Measurements from ENCODE around the gene FAM20C. TPM values are rescaled to one million over a fixed set of nuclear protein-coding genes. Genes with fewer than 3 reads are reported as not detected.

FAM20C gene
- total RNA-seq, 2 experiments from 2014 or later: 1.3 to 1.7 TPM

DNA sequence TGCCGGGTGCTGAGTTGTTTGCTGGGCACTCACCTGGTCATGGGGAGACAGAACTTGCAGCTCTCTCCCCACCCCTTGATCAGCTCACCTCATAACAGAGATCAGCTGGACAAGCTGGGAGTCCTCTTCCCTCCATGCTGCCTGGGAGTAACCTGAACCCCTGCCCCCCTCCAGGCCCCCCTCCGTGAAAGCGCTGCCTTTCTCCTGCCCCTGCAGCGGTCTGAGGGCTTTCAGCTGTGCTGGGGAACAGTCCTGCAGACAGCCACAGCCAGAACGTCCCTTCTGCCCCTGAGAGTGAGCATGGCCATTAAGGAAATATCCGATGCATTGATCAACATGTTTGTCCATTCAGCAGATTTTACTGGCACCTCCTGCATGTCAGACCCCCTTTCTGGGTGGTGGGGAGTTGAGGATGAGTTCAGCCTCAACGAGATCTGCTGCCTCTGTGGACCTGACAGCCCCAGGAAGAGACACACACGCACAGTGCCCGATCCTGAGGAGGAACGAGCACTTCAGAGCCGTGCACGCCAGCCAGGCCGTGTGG, 4.5 kb downstream of the FAM20C start:
- no peak for TF ChIP-seq CTCF (IDR thresholded peaks at IDR 0.05)
- ATAC-seq (ENCODE audit: poor library complexity) (no peak), DNase-seq (no peak)
- intact Hi-C loops (cut with DNase I, micrococcal nuclease): no loop called here
- H3K27me3 ChIP-seq (ENCODE audit: control insufficient read depth in 1 of 2, insufficient read depth in 2 of 2, low read length in 2 of 2): peaks cover 15 to 17% of the 10 kb centered on the region in 2 experiments
- H3K36me3 ChIP-seq (ENCODE audit: insufficient read depth, low read length): no peaks in the 10 kb centered on the region
- no peak overlapping the region for H3K4me3 ChIP-seq (ENCODE audit: low read length)
- H3K9me3 Mint-ChIP-seq: no peaks in the 10 kb centered on the region
- H3K27me3 Mint-ChIP-seq: peaks cover 33% of the 10 kb centered on the region
- ChIA-PET POLR2A (no interaction called here), CTCF (no interaction called here)
- H3K4me1 ChIP-seq (ENCODE audit: insufficient read depth, low read length): peaks cover 5% of the 10 kb centered on the region
- H3K4me3 Mint-ChIP-seq: no peak overlapping the region
- H3K4me1 Mint-ChIP-seq (ENCODE audit: low read depth): no peaks in the 10 kb centered on the region
- H3K27ac ChIP-seq (ENCODE audit: low read depth in 1 of 2, low read length in 2 of 2): no peak overlapping the region
- H3K27ac Mint-ChIP-seq: no peak overlapping the region
- peaks cover 0 to 8% of the 10 kb centered on the region in 2 experiments for H3K9me3 ChIP-seq (ENCODE audit: control insufficient read depth in 1 of 2, insufficient read depth in 1 of 2, low read length in 2 of 2)
- no peaks in the 10 kb centered on the region for H3K36me3 Mint-ChIP-seq (ENCODE audit: low read depth)

DNA sequence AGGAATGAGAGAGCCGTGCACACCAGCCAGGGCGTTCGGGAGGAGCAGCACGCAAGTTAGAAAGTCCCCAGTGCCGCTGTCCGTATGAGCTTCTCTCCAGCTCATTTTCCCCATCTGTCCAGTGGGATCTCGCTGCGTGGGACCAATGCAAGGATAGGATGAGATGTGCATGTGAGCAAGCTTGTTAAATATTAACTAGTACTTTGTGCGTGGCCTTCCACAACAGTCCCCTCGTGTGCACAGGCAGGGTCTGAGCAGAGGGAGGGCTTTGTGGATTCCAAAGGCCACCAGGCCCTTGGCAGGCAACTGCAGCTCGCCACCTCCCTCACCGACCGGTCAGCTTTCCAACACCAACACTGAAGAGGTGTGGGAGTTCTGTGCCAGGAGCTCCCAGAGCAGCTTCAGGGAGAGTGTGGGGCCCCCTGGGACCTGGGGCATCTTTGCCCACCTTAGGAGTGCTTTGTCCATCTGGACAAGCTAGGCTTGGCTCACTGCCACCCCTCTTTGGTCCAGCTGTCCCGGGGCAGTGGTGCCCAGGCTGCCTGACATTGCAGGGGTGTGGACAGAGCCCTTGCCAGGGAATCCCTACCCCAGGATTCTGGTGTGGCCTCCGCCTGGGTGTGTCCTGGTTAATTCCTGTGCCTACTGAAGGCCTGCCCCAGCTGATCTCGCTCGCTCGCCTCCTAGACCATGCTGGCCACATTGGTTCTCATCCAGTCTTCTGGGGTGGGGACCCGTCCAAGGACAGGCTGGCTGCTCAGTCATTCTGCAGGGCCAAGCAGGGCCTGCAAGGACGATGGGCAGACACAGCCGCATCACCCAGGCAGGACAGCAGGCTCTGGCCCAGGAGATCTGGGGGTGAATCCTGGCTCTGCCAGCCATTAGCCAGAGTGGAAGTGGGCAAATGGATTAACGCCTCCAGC, 5.3 kb downstream of the FAM20C start:
- no peaks in the 10 kb centered on the region for H3K36me3 ChIP-seq (ENCODE audit: insufficient read depth, low read length)

More for the DNA sequence above, 5.3 kb downstream of the FAM20C start:
- Histone ChIP-seq H3K4me3 (ENCODE audit: low read length) (no peak overlapping the region), H3K4me1 (ENCODE audit: insufficient read depth, low read length) (peaks cover 5% of the 10 kb centered on the region), H3K27ac (ENCODE audit: low read depth in 1 of 2, low read length in 2 of 2) (no peak overlapping the region), H3K27me3 (ENCODE audit: control insufficient read depth in 1 of 2, insufficient read depth in 2 of 2, low read length in 2 of 2) (peaks cover 15 to 17% of the 10 kb centered on the region in 2 experiments), H3K9me3 (ENCODE audit: control insufficient read depth in 1 of 2, insufficient read depth in 1 of 2, low read length in 2 of 2) (peaks cover 0 to 8% of the 10 kb centered on the region in 2 experiments)
- TF ChIP-seq CTCF (IDR thresholded peaks at IDR 0.05): no peak
- H3K4me1 Mint-ChIP-seq (ENCODE audit: low read depth): no peaks in the 10 kb centered on the region
- H3K4me3 Mint-ChIP-seq: no peak overlapping the region
- ChIA-PET POLR2A (no interaction called here), CTCF (no interaction called here)
- intact Hi-C loops (cut with DNase I, micrococcal nuclease): no loop called here
- DNase-seq (no peak), ATAC-seq (ENCODE audit: poor library complexity) (no peak)
- H3K9me3 Mint-ChIP-seq: no peaks in the 10 kb centered on the region
- no peaks in the 10 kb centered on the region for H3K36me3 Mint-ChIP-seq (ENCODE audit: low read depth)
- H3K27me3 Mint-ChIP-seq: peaks cover 33% of the 10 kb centered on the region
- no peak overlapping the region for H3K27ac Mint-ChIP-seq

All from CD4-positive, alpha-beta T cell (primary cell).